Fibroblast of lung (primary cell): ENCODE results near the gene PPP1R16B. TPM values are rescaled to one million over a fixed set of nuclear protein-coding genes. Genes with fewer than 3 reads are reported as not detected.

Source experiments
- DNase-seq, 2 donors: peaks; one replicate each; pipeline versions ENCODE4 v3.0.0 to v3.0.0-alpha.2; 2010; ENCODE audit warnings: low read depth in 2 of 2
- H2AFZ ChIP-seq: 2 replicates; pipeline ENCODE4 v1.5.1; 2012; ENCODE audit warnings: low read length, control low read depth, inconsistent platforms
- H3K27ac ChIP-seq: 2 replicates; pipeline ENCODE4 v1.5.1; 2011; ENCODE audit warnings: low read length, control low read depth; ENCODE audit not compliant: insufficient read depth
- H3K27me3 ChIP-seq: 2 replicates; pipeline ENCODE4 v1.5.1; 2011; ENCODE audit warnings: mild to moderate bottlenecking, low read length; ENCODE audit not compliant: control insufficient read depth, insufficient read depth
- H3K36me3 ChIP-seq: 2 replicates; pipeline ENCODE4 v1.5.1; 2011; ENCODE audit warnings: low read length; ENCODE audit not compliant: control insufficient read depth, insufficient read depth
- H3K4me1 ChIP-seq: 2 replicates; pipeline ENCODE4 v1.5.1; 2011; ENCODE audit warnings: low read length; ENCODE audit not compliant: control insufficient read depth, insufficient read depth; ENCODE audit errors: extremely low read depth
- H3K4me2 ChIP-seq: 2 replicates; pipeline ENCODE4 v1.5.1; 2011; ENCODE audit warnings: low read length, control low read depth; ENCODE audit not compliant: insufficient read depth; ENCODE audit errors: extremely low read depth
- H3K4me3 ChIP-seq, 4 experiments: fragments of 200-600 bp in 1 of 4; sonication (generic) in 1 of 4; replicated peaks in 1 of 4; 2 replicates each; pipeline ENCODE4 v1.5.1; 2011 to 2016; ENCODE audit warnings: low read length in 4 of 4, low read depth in 3 of 4, mild to moderate bottlenecking in 3 of 4, control low read depth in 2 of 4, inconsistent platforms in 1 of 4, mixed read lengths in 1 of 4; ENCODE audit not compliant: insufficient read depth in 1 of 4; ENCODE audit errors: control extremely low read depth in 1 of 4
- H3K79me2 ChIP-seq: 2 replicates; pipeline ENCODE4 v1.5.1; 2012; ENCODE audit warnings: mild to moderate bottlenecking, low read length, inconsistent platforms; ENCODE audit not compliant: control insufficient read depth, insufficient read depth
- H3K9ac ChIP-seq: 2 replicates; pipeline ENCODE4 v1.5.1; 2011; ENCODE audit warnings: mild to moderate bottlenecking, low read length, control low read depth; ENCODE audit not compliant: insufficient read depth
- H3K9me3 ChIP-seq: 2 replicates; pipeline ENCODE4 v1.5.1; 2012; ENCODE audit warnings: low read depth, low read length; ENCODE audit not compliant: control insufficient read depth, insufficient read depth
- H4K20me1 ChIP-seq: 2 replicates; pipeline ENCODE4 v1.5.1; 2011; ENCODE audit warnings: low read length; ENCODE audit not compliant: control insufficient read depth, insufficient read depth; ENCODE audit errors: extremely low read depth
- CTCF ChIP-seq, 2 donors: IDR thresholded peaks in 1 of 2; conservative IDR thresholded peaks in 1 of 2; 1 replicate in 1 of 2; 2 replicates in 1 of 2; pipeline ENCODE4 v1.5.1; 2011 to 2012; ENCODE audit warnings: low read length in 2 of 2, control low read depth in 1 of 2, inconsistent platforms in 1 of 2, low read depth in 1 of 2, mild to moderate bottlenecking in 1 of 2
- EZH2 ChIP-seq: IDR thresholded peaks from 2 replicates; pipeline ENCODE4 v1.5.1; 2012; ENCODE audit warnings: low read length, control low read depth, mild to moderate bottlenecking; ENCODE audit errors: missing control alignments
- polyA plus RNA-seq, 2 donors: library from polyadenylated mRNA; depleted of rRNA in 1 of 2; stranded (reverse) in 1 of 2; unstranded in 1 of 2; fragments of >200 nt; gene quantifications; 2 replicates each; pipeline ENCODE4 v1.2.1, GENCODE V29; 2011 to 2012; ENCODE audit warnings: missing spikeins in 1 of 2
- total RNA-seq: library from RNA; depleted of rRNA; stranded (reverse); fragments of >200 nt; gene quantifications from 2 replicates; pipeline ENCODE4 v1.2.1, GENCODE V29; 2014

The PPP1R16B gene
- total and polyA plus RNA-seq, 2 donors (not counting 1 experiment from before 2014, with no cell fraction given): under 0.01 TPM; not detected in 1

DNA sequence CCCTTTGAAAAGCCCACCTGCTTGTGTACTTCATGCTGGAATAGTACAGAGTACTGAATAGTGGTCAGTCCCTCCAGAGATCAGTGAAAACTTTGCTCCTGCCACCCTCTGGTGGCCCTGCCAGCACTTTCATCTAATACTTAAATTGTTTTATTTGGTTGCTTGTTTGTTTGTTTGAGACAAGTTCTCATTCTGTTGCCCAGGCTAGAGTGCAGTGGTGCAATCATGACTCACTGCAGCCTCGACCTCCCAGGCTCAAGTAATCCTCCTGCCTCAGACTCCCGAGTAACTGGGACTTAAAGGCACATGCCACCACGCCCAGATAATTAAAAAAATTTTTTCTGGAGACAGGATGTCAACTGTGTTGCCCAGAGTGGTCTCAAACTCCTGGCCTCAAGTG, 129.8 kb downstream of the PPP1R16B start:
- Histone ChIP-seq H3K4me3 (no peak overlapping the region), H3K79me2 (peaks cover 99% of the 10 kb centered on the region), H4K20me1 (no peaks in the 10 kb centered on the region), H3K27me3 (no peaks in the 10 kb centered on the region), H2AFZ (no peak overlapping the region), H3K9ac (no peak overlapping the region), H3K4me1 (peaks cover 8% of the 10 kb centered on the region), H3K36me3 (peaks cover 2% of the 10 kb centered on the region), H3K9me3 (no peaks in the 10 kb centered on the region), H3K4me2 (no peak overlapping the region), H3K27ac (no peak overlapping the region)
- DNase-seq: peak in 1 of 2 donors; percentile 14
- peak; percentile 5 to 21 for TF ChIP-seq CTCF (conservative IDR thresholded peaks at IDR 0.05 in 1 of 2, IDR thresholded peaks at IDR 0.05 in 1 of 2; ENCODE audit: low read depth in 1 of 2, low read length in 2 of 2)
- no peak for TF ChIP-seq EZH2

DNA sequence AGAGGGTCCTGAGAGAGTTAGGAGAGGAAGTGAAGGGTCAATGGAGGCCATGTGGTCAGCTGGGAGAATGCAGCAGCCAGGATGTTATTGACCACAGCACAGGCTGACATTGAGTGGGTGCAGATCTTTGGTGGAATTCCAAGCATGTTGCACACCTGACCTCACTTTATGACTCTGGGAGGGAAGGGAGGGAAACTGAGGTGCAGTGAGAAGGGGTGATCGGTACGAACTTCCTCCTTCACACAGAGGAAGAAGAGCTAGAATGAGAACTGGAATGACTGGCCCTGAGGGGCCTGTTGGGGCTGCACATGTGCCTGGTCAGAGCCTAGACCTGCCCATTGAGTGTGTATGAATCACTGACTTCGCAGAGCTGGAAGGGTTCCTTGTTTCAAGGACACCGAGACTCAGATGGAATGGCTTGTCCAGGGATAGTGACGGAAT, 130.5 kb downstream of the PPP1R16B start:
- Histone ChIP-seq H3K27ac (peak overlapping the region; percentile 19), H3K4me3 (no peak overlapping the region), H3K27me3 (no peaks in the 10 kb centered on the region), H3K4me2 (no peak overlapping the region), H3K9ac (no peak overlapping the region), H3K36me3 (peaks cover 2% of the 10 kb centered on the region), H3K4me1 (peaks cover 8% of the 10 kb centered on the region), H3K9me3 (no peaks in the 10 kb centered on the region), H4K20me1 (no peaks in the 10 kb centered on the region), H3K79me2 (peaks cover 96% of the 10 kb centered on the region), H2AFZ (no peak overlapping the region)
- peak in 1 of 2 donors; percentile 32 for DNase-seq
- TF ChIP-seq CTCF (conservative IDR thresholded peaks at IDR 0.05 in 1 of 2, IDR thresholded peaks at IDR 0.05 in 1 of 2; ENCODE audit: low read depth in 1 of 2, low read length in 2 of 2): no peak
- TF ChIP-seq EZH2: no peak

DNA sequence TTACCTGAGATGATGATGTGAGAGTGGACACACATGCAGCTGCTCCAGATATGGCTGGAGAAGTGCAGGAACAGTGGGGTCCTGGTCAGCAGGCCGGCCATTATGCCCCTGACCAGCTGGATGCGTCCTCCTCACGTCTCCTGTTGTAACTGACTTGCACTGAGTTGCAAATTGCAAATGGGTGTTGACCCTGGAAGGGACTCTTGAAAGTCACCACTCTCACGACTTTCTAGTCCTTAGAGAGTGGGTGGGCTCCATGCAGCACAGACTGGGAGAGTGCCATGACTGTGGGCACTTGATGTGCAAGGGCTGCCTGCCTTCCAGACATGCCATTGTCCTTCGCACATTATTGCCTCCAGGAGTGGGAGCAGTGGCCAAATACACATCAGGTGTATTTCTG, 131.5 kb downstream of the PPP1R16B start:
- no peaks in the 10 kb centered on the region for H3K9me3 ChIP-seq
- H3K9ac ChIP-seq: no peak overlapping the region
- TF ChIP-seq EZH2 (no peak), CTCF (conservative IDR thresholded peaks at IDR 0.05 in 1 of 2, IDR thresholded peaks at IDR 0.05 in 1 of 2; ENCODE audit: low read depth in 1 of 2, low read length in 2 of 2) (no peak)
- H3K36me3 ChIP-seq: peaks cover 2% of the 10 kb centered on the region
- no peak overlapping the region for H3K4me3 ChIP-seq
- H3K27ac ChIP-seq: no peak overlapping the region
- no peaks in the 10 kb centered on the region for H3K27me3 ChIP-seq
- H3K4me2 ChIP-seq: no peak overlapping the region
- no peak overlapping the region for H2AFZ ChIP-seq
- peaks cover 94% of the 10 kb centered on the region for H3K79me2 ChIP-seq
- no peaks in the 10 kb centered on the region for H4K20me1 ChIP-seq
- peaks cover 8% of the 10 kb centered on the region for H3K4me1 ChIP-seq
- no peak for DNase-seq
